Measurements from ENCODE around the gene SARNP. TPM values are rescaled to one million over a fixed set of nuclear protein-coding genes. Genes with fewer than 3 reads are reported as not detected.

SARNP gene
- total RNA-seq, 1 experiment from 2014 or later = 73.8 TPM

DNA sequence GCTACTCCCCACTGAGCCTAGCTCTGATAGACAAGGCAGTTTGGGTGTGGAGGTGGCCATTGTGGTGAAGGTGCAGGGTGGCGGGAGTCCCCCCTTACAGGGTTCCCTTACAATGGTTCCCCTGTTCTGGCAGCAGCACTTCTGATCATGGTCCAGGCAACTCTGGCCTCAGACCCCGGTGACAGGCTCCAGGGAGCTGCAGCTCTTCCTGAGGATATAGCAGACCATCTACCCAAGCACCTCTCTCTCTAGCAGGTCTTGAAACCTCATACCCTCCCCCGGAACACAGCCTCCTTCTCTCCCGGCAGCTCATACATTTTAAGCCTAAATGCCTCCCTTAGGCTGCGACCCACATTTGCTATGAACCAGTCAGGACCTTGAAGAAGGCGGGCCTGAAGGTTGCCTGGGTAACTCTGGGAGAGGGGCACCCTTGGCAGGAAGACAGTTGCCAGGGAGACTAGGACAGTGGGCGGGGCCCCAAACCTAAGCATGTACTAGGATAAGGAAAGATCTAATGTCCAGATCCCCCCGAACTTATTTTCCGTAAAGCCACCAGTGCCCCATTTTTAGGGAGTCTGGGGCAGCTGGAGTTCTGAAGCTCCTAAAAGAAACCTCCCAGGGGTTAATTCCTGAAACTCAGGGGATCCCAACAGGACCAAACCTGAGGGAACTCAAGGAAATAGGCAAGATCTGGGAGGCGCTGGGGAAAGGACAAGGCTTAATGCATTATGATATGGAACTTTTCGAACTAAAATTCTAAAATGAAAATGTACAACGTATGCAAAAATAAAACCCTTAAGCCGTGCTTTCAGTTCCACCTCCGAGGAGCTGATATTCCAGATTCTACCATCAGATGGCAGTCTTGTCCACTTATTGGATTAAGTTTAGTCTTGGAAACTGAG lies 79.2 kb downstream of the SARNP start:
- CTCF ChIA-PET = interaction anchor here (0.8 to 3.3 kb wide), 30 partner anchors 9 to 726 kb away, joined by 3 to 41 read pairs (median 4); partner anchors contain the start of genes ANKRD52, CD63, DNAJC14 and ORMDL2
- intact Hi-C loops (cut with micrococcal nuclease; ENCODE audit: unreplicated experiment) = loop anchor here (1.0 to 5.0 kb wide), 8 partner anchors 56 to 364 kb away; partner anchors contain the start of genes DGKA, ORMDL2, PA2G4 and RPS26
- Mint-ChIP-seq H3K9me3 (ENCODE audit: low read depth, unreplicated experiment) (no peaks in the 10 kb centered on the region), H3K27ac (ENCODE audit: unreplicated experiment) (peak overlapping the region; percentile 42), H3K27me3 (ENCODE audit: unreplicated experiment) (peaks cover 21% of the 10 kb centered on the region), H3K4me3 (ENCODE audit: low read depth, unreplicated experiment) (peak overlapping the region; percentile 68), H3K4me1 (ENCODE audit: low read depth, unreplicated experiment) (peaks cover 35% of the 10 kb centered on the region), H3K36me3 (ENCODE audit: insufficient read depth, unreplicated experiment) (peaks cover 11% of the 10 kb centered on the region)
- TF ChIP-seq, protein P1, sequence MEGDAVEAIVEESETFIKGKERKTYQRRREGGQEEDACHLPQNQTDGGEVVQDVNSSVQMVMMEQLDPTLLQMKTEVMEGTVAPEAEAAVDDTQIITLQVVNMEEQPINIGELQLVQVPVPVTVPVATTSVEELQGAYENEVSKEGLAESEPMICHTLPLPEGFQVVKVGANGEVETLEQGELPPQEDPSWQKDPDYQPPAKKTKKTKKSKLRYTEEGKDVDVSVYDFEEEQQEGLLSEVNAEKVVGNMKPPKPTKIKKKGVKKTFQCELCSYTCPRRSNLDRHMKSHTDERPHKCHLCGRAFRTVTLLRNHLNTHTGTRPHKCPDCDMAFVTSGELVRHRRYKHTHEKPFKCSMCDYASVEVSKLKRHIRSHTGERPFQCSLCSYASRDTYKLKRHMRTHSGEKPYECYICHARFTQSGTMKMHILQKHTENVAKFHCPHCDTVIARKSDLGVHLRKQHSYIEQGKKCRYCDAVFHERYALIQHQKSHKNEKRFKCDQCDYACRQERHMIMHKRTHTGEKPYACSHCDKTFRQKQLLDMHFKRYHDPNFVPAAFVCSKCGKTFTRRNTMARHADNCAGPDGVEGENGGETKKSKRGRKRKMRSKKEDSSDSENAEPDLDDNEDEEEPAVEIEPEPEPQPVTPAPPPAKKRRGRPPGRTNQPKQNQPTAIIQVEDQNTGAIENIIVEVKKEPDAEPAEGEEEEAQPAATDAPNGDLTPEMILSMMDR (IDR thresholded peaks at IDR 0.05; ENCODE audit: unreplicated experiment) = peak; percentile 55
- DNase-seq = peak; percentile 86
- no TSS peak for BruUV-seq (replicated peaks)

DNA sequence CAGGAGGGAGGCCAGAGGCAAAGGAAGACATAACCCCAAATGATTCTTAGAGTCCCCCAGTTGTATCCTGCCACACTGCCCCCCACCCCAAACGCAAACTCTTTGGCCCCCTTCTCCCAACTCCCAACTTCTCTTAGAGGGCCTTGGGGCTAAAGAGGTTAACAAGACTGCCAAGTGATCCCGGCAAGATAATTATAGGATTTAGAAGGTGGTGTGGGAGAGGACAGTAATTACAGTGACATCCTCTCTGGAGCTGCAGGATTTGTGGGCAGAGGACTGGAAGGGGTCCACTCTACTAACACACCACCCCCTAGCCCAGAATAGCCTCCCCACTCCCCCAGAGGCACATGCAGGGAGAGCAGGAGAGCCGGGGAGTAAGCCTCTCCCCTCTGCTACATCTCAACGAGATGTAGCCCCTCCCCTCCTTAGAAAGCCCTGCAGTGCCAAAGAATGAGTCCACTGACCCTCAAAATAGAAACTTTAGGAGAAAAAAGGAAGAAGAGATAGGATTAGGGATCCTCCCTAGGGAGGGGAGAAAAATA lies 79.9 kb downstream of the SARNP start:
- Mint-ChIP-seq H3K9me3 (ENCODE audit: low read depth, unreplicated experiment) (no peaks in the 10 kb centered on the region), H3K36me3 (ENCODE audit: insufficient read depth, unreplicated experiment) (peaks cover 10% of the 10 kb centered on the region), H3K27me3 (ENCODE audit: unreplicated experiment) (peaks cover 15% of the 10 kb centered on the region), H3K4me3 (ENCODE audit: low read depth, unreplicated experiment) (peak overlapping the region; percentile 68), H3K27ac (ENCODE audit: unreplicated experiment) (peak overlapping the region; percentile 42), H3K4me1 (ENCODE audit: low read depth, unreplicated experiment) (peaks cover 32% of the 10 kb centered on the region)
- intact Hi-C loops (cut with micrococcal nuclease; ENCODE audit: unreplicated experiment) = loop anchor here (1.0 to 5.0 kb wide), 8 partner anchors 55 to 365 kb away; partner anchors contain the start of genes DGKA, ORMDL2, PA2G4 and RPS26
- CTCF ChIA-PET = interaction anchor here (0.7 to 3.3 kb wide), 25 partner anchors 8 to 520 kb away, joined by 3 to 41 read pairs (median 5); partner anchors contain the start of genes ANKRD52, CD63, DNAJC14 and ORMDL2
- DNase-seq = no peak
- TF ChIP-seq, protein P1 (IDR thresholded peaks at IDR 0.05; ENCODE audit: unreplicated experiment) = no peak
- BruUV-seq (replicated peaks) = no TSS peak

DNA sequence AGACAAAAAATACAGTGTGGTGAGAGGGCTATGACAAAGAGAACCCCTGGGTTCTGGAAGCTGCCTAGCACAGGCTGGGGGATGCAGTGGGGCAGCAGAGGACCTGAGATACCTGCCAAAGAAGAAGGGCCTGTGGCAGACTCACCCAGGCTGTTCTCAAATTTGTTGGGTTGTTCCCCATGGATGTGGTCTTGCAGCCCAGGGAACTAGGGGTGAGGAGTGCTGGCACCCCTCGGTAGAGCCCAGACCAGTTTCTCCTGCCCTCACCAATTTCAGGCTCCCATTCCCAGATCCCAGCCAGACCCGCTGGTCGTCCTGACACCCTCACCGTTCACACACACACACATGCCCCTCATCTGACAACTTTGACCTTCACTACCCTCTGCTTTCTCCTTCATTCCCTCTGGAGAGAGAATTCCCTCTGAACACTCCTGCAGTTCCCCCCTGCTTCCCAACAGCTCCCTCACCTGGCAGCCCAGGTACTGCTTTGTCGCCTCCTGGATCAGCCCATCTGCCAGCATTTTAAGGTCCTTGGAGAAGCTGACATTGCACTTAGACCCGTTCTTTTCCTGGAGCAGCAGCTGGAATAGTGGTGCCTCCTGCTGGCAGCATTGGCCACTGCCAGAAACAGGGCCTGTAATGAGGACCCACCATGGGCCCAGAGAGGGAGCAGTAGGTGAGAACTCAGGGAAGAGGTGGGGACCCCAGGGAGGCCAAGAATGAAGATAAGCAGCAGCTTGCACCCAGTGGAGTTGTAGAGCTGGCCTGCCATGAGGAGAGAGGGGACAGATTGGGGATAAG lies 80.5 kb downstream of the SARNP start:
- intact Hi-C loops (cut with micrococcal nuclease; ENCODE audit: unreplicated experiment) = loop anchor here (1.0 to 5.0 kb wide), 6 partner anchors 55 to 365 kb away; partner anchors contain the start of genes DGKA, ORMDL2, PA2G4 and SARNP
- peak; percentile 89 for DNase-seq
- no TSS peak for BruUV-seq (replicated peaks)
- TF ChIP-seq, protein P1 (IDR thresholded peaks at IDR 0.05; ENCODE audit: unreplicated experiment) = peak; percentile 87
- CTCF ChIA-PET = interaction anchor here (0.7 to 3.3 kb wide), 13 partner anchors 10 to 237 kb away, joined by 3 to 41 read pairs (median 3); partner anchors contain the start of genes BLOC1S1, DNAJC14, RAB5B and RDH5
- Mint-ChIP-seq H3K4me1 (ENCODE audit: low read depth, unreplicated experiment) (peaks cover 25% of the 10 kb centered on the region), H3K27ac (ENCODE audit: unreplicated experiment) (peak overlapping the region; percentile 4), H3K36me3 (ENCODE audit: insufficient read depth, unreplicated experiment) (peaks cover 10% of the 10 kb centered on the region), H3K9me3 (ENCODE audit: low read depth, unreplicated experiment) (no peaks in the 10 kb centered on the region), H3K27me3 (ENCODE audit: unreplicated experiment) (peaks cover 8% of the 10 kb centered on the region), H3K4me3 (ENCODE audit: low read depth, unreplicated experiment) (no peak overlapping the region)

All from Calu3 (cell line).